Stimulated activated naive CD8-positive, alpha-beta T cell treated with anti-CD3 and anti-CD28 coated beads, Interleukin-15, amount 100 ng/mL, for 72 hours (primary cell): Measurements from ENCODE around the gene AK1.
"Not testable (repeated sequence)": the region's sequence is repeated elsewhere in the genome, so short reads cannot be mapped to it uniquely, and the experiment has no call there.

Source experiments
- ATAC-seq: fragments of 150-1000 bp; cut with Tn5 transposase; 2 replicates; pipeline ENCODE4 v1.10.0; 2021; ENCODE audit warnings: mild to moderate bottlenecking, moderate library complexity
- DNase-seq, 2 donors: peaks; one replicate each; pipeline ENCODE4 v3.0.0; 2021 to 2022
- H3K27ac Mint-ChIP-seq, 2 donors: one replicate each; pipeline ENCODE4 v1.8.0; 2022; ENCODE audit warnings: mild to moderate bottlenecking in 2 of 2, mixed read lengths in 2 of 2, moderate library complexity in 2 of 2
- H3K27me3 Mint-ChIP-seq: one replicate; pipeline ENCODE4 v1.8.0; 2022; ENCODE audit warnings: mixed read lengths
- H3K4me1 Mint-ChIP-seq: one replicate; pipeline ENCODE4 v1.8.0; 2022; ENCODE audit warnings: mild to moderate bottlenecking, mixed read lengths
- H3K4me3 Mint-ChIP-seq, 2 donors: one replicate each; pipeline ENCODE4 v1.8.0; 2022; ENCODE audit warnings: mild to moderate bottlenecking in 2 of 2, mixed read lengths in 2 of 2, moderate library complexity in 1 of 2
- H3K9me3 Mint-ChIP-seq, 2 donors: one replicate each; pipeline ENCODE4 v1.8.0; 2022; ENCODE audit warnings: mixed read lengths in 2 of 2

AK1 gene

DNA sequence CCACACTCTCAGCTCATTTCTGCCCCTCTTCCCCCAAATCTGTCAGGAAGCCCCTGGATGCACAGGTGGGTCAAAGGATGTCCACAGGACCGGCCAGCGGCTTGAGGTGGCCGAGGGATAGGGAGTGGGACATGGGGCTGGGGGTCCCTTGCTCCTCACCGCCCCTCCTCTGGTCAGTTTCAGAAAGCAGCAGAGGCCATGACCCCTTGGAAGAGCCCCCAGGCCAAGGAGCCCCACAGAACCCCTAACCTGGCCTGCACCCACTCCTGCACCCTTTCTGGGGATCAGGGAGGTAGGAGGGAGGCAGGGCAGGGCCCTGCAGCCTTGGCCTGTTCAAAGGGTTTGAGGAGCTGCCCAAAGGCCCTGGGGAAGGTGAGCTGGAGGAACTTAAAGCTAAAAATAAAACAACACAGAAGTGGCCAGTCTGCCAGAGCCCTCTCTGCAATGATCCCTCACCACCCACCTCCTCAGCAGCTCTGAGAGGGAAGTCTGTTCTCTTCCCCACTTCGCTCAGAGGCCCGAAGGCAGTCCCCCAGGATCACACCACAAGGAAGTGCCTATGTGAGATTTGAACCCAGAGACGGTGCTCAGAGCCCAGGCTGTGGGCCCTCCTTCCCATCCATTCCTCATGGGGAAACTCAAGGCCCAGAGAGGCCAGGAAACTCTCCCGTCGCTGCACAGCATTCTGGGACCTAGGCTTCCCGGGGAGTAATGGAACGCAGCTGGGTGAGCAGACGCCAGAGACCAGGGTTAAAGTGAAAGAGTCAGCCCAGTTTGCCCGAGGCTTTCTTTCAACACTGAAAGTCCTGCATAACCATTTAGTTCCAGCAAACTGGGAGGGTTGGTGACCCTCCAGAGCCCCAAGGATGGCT lies 23.9 kb downstream of the AK1 start:
- Mint-ChIP-seq H3K9me3 (peaks cover 11 to 19% of the 10 kb centered on the region in 2 donors), H3K27me3 (no peaks in the 10 kb centered on the region), H3K4me3 (peak overlapping the region; percentile 88 to 91), H3K27ac (peak overlapping the region; percentile 97 to 99), H3K4me1 (peaks cover 52% of the 10 kb centered on the region)
- ATAC-seq (peak; percentile 29), DNase-seq (no peak)

DNA sequence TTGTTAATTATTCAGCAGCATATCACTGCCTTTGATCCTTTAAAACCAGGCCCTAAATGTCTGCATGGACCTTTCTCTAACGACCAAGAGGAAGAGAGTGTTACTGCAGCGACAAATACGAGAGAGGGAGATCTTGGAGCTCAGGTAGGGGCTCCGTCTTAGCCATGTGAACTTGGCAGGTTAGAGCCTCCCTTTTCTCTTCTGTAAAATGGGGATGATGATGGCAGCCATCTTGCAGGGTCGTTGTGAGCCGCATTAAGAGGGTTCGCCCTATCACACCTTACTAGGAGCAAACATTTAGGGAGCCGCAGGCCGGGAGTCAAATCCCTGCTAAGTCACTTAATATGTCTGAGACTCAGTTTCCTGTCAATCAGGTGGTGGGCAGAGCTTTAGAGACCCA lies 24.6 kb downstream of the AK1 start:
- Mint-ChIP-seq H3K27ac (peak overlapping the region; percentile 27 to 65), H3K4me3 (peak overlapping the region; percentile 88 to 91), H3K27me3 (no peaks in the 10 kb centered on the region), H3K9me3 (peaks cover 11 to 25% of the 10 kb centered on the region in 2 donors), H3K4me1 (peaks cover 48% of the 10 kb centered on the region)
- no peak for DNase-seq
- ATAC-seq: no peak

DNA sequence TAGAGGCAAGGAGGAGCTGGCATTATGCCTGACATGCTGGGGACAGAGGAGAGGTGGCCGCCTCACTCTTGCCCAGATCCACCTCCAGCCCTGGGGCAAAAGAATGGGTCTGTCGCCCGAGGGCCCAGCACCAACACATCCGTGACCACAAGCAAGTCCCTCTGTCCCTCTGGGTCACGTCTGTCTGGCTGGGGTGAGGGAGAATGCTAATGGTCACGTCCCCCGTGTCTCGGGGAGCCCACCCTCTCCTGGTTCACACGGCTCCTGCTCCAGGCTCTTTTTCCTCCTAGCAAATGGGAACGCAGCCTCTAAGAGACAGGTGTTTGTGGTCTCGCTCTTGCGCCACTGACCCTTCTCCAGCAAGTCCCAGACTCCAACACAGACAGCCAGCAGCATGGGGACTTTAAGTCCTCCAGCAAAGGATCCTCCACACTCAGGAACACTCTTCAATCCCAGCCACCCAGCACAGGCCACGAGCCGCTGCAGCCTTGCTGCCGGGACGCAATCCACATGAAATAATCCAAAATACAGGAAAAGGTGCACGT lies 27.1 kb downstream of the AK1 start:
- Mint-ChIP-seq H3K4me3 (no peak overlapping the region), H3K9me3 (peaks cover 11 to 25% of the 10 kb centered on the region in 2 donors), H3K27ac (peak overlapping the region in 1 of 2 donors; percentile 15), H3K4me1 (peaks cover 35% of the 10 kb centered on the region), H3K27me3 (no peaks in the 10 kb centered on the region)
- DNase-seq (no peak), ATAC-seq (no peak)

DNA sequence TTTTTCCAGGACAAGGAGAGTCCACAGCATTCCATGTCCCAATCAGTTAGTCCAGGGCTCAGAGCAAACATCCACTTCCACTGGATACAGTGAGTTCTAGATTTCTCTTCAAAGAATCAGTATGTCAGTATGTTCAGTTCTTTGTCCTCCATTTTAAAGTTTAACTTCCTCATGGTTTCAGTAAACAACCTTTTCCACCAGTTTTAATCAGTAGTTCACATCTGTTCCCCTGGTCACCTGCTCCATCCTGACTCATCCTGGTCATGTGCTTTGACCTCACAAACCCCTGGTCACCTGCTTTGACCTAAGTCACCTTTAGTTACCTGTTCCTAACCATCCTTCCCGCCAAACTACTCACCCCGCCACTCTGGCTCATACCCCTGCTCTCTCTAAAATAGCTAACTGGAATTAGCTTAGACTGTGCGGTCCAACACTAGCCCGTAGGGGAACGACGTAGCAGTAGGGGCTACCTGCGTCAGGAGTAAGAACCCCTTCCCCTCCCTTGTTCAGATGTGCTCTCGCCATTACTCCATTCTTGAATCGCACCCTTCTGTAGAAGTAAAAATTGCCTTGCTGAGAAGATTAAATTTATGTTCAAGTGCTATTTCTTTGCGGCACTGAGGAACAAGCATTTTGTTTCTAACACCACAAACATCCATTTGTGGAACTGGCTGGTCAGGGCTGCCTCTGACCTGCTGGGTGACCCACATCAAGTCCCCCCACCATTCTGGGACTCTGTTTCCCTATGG lies 28.5 kb downstream of the AK1 start:
- Mint-ChIP-seq H3K27ac (peak overlapping the region in 1 of 2 donors; percentile 28), H3K4me1 (peaks cover 24% of the 10 kb centered on the region)
- DNase-seq: no peak

GRCh38 chr9:127847833-127848755 lies 29.4 kb downstream of the AK1 start:
- ATAC-seq (no peak), DNase-seq (no peak)
- Mint-ChIP-seq H3K9me3 (peaks cover 11 to 25% of the 10 kb centered on the region in 2 donors), H3K27ac (peak overlapping the region in 1 of 2 donors; percentile 46), H3K4me1 (peaks cover 16% of the 10 kb centered on the region), H3K4me3 (no peak overlapping the region), H3K27me3 (no peaks in the 10 kb centered on the region)

More for the DNA sequence above, 28.5 kb downstream of the AK1 start:
- H3K4me3 Mint-ChIP-seq: no peak overlapping the region
- no peaks in the 10 kb centered on the region for H3K27me3 Mint-ChIP-seq
- ATAC-seq: no peak
- H3K9me3 Mint-ChIP-seq: peaks cover 11 to 25% of the 10 kb centered on the region in 2 donors

- no peak for DNase-seq
- ATAC-seq: no peak
- no peak overlapping the region for H3K4me3 Mint-ChIP-seq
These were observed 30.3 kb downstream of the AK1 start for GRCh38 chr9:127847178-127847510.

GRCh38 chr9:127846443-127847177 lies 30.9 kb downstream of the AK1 start:
- Mint-ChIP-seq H3K4me3 (no peak overlapping the region), H3K9me3 (peaks cover 11 to 25% of the 10 kb centered on the region in 2 donors), H3K27ac (no peak overlapping the region), H3K27me3 (no peaks in the 10 kb centered on the region), H3K4me1 (peaks cover 3% of the 10 kb centered on the region)
- no peak for ATAC-seq
- DNase-seq: no peak

More at GRCh38 chr9:127847178-127847510, 30.3 kb downstream of the AK1 start:
- peaks cover 8% of the 10 kb centered on the region for H3K4me1 Mint-ChIP-seq
- H3K9me3 Mint-ChIP-seq: peaks cover 11 to 25% of the 10 kb centered on the region in 2 donors
- no peaks in the 10 kb centered on the region for H3K27me3 Mint-ChIP-seq
- H3K27ac Mint-ChIP-seq: no peak overlapping the region

DNA sequence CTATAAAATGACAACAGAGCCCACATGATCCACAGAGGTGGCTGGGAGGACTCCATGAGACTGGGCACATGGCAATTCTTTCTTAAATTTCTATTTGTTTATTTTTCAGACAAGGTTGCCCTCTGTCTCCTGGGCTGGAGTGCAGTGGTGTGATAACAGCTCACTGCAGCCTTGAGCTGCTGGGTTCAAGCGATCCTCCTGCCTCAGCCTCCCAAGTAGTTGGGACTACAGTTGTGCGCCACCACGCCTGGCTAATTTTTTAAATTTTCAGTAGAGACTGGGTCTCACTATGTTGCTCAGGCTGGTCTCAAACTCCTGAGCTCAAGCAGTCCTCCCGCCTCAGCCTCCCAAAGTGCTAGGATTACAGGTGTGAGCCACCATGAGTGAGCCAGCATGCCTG lies 31.9 kb downstream of the AK1 start:
- not testable (repeated sequence) for H3K27me3 Mint-ChIP-seq, ATAC-seq, H3K27ac Mint-ChIP-seq, DNase-seq, H3K4me1 Mint-ChIP-seq, H3K4me3 Mint-ChIP-seq
- peaks cover 11 to 23% of the 10 kb centered on the region in 2 donors for H3K9me3 Mint-ChIP-seq

DNA sequence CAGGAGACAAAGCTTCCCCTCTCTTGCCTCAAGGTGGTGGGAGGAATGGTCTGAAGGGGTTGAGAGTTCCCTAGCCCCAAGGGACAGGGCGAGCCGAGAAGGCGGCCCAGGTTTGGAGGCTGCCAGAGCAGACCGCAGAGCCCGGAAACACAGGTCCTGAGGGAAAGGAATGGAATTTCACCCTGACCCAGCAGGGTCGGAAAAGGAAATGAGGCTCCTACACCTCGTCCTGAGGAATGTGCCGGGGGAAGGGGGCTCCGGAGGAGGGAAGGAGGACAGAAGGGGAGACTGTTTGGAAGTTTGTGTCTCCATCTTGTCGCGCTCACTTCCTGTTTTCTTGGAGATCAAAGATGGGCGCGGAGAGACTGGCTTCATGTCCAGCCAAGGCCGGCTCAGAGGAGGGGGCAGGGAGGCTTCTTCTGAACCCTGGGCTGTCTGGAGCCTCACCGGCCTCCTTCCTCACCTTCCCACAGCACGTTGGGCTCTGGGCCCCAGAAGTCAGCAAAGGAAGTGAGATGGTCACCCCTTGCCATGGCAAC lies 32.6 kb downstream of the AK1 start:
- H3K4me1 Mint-ChIP-seq: no peaks in the 10 kb centered on the region
- ATAC-seq: no peak
- H3K9me3 Mint-ChIP-seq: peaks cover 10 to 18% of the 10 kb centered on the region in 2 donors
- no peak overlapping the region for H3K27ac Mint-ChIP-seq
- H3K4me3 Mint-ChIP-seq: no peak overlapping the region
- no peaks in the 10 kb centered on the region for H3K27me3 Mint-ChIP-seq
- DNase-seq: no peak

DNA sequence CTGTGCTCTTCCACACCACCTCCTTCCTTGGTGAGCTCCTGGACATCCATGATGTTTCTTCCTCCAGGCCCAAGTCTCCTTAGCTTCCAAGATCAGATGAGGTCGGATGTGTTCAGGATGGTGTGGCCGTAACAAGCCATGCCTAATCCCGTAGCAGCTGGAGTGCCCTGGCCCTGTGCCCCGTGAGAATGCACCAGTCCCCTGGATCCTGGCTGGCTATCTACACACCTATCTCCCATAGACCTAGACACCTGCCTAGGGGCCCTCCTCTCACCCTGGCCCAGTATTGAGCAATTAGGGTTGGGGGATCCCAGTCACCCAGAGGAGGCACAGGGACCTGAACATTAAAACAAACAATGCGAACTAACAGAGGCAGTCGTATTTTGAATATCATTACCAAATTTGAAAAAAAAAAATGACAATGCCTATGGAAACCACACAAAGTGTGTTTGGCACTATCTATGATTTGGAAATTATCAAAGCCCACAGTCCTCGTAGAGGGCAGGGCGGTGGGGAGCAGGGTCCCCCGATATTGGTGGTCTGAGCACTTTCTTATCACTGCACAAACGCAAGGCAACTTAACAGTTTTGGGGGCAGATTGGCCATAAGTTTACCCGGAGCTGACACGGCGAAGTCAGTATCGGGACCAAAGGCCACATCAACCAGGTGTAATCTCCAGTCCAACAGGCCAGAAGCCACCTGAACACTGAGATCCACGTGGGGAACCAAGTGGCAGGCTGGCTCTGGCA lies 36.2 kb downstream of the AK1 start:
- Mint-ChIP-seq H3K27me3 (no peaks in the 10 kb centered on the region), H3K4me3 (no peak overlapping the region), H3K4me1 (peaks cover 2% of the 10 kb centered on the region), H3K27ac (peak overlapping the region in 1 of 2 donors; percentile 89), H3K9me3 (no peaks in the 10 kb centered on the region)
- ATAC-seq (no peak), DNase-seq (no peak)

- no peak overlapping the region for H3K27ac Mint-ChIP-seq
- no peak overlapping the region for H3K4me3 Mint-ChIP-seq
- peaks cover 14% of the 10 kb centered on the region for H3K4me1 Mint-ChIP-seq
- ATAC-seq (peak; percentile 24), DNase-seq (no peak)
- H3K9me3 Mint-ChIP-seq: no peaks in the 10 kb centered on the region
- H3K27me3 Mint-ChIP-seq: no peaks in the 10 kb centered on the region
These were observed 38.9 kb downstream of the AK1 start for GRCh38 chr9:127838375-127839078.

DNA sequence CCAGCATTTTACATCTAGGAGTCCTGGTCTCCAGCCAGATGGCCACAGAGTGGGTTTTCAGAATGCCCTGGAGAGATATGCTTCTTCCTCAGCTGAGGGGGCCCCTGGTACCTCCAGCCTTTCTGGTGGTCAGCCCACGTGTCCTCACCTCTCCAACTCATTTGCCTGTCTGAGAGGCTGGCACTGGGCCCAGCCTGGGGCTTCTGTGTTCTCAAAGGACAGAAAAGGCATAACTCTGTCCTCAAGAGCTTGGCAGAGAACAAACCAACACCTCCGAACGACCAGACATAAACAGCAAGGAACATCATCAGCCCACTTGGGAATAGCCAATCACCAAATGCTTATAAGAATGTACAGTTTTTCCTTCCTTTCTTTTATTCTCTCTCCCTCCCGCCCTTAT lies 40.1 kb downstream of the AK1 start:
- Mint-ChIP-seq H3K4me3 (no peak overlapping the region), H3K9me3 (no peaks in the 10 kb centered on the region), H3K27ac (peak overlapping the region in 1 of 2 donors; percentile 3), H3K27me3 (no peaks in the 10 kb centered on the region), H3K4me1 (peaks cover 26% of the 10 kb centered on the region)
- DNase-seq (no peak), ATAC-seq (no peak)

GRCh38 chr9:127836561-127836960 lies 40.9 kb downstream of the AK1 start:
- not testable (repeated sequence) for H3K9me3 Mint-ChIP-seq, DNase-seq, H3K4me3 Mint-ChIP-seq, H3K27me3 Mint-ChIP-seq, H3K27ac Mint-ChIP-seq, ATAC-seq
- peaks cover 31% of the 10 kb centered on the region for H3K4me1 Mint-ChIP-seq
